HUES6 (cell line): ENCODE data around the gene CA5B.
A peak's percentile ranks its signal among the peaks of the same experiment; 100 is the strongest.
"Not testable (repeated sequence)": the region's sequence is repeated elsewhere in the genome, so short reads cannot be mapped to it uniquely, and the experiment has no call there.

ENCODE experiments used
- H3K27ac ChIP-seq: 2 replicates; pipeline ENCODE4 v1.7.0; 2013; ENCODE audit warnings: low read depth, mild to moderate bottlenecking, low read length, inconsistent platforms
- H3K27me3 ChIP-seq: 2 replicates; pipeline ENCODE4 v1.6.1; 2013; ENCODE audit warnings: low read length; ENCODE audit not compliant: control insufficient read depth, insufficient read depth
- H3K36me3 ChIP-seq: 2 replicates; pipeline ENCODE4 v1.6.1; 2013; ENCODE audit warnings: low read length; ENCODE audit not compliant: control insufficient read depth, insufficient read depth
- H3K4me1 ChIP-seq: 2 replicates; pipeline ENCODE4 v1.6.1; 2013; ENCODE audit warnings: low read length; ENCODE audit not compliant: control insufficient read depth, insufficient read depth
- H3K4me3 ChIP-seq: 2 replicates; pipeline ENCODE4 v1.5.1; 2013; ENCODE audit warnings: low read depth, low read length
- H3K9ac ChIP-seq: one replicate; pipeline ENCODE4 v1.6.1; 2013; ENCODE audit warnings: mild to moderate bottlenecking, low read length
- H3K9me3 ChIP-seq: 2 replicates; pipeline ENCODE4 v1.6.1; 2013; ENCODE audit warnings: low read depth, low read length; ENCODE audit not compliant: control insufficient read depth, insufficient read depth

Gene CA5B

DNA sequence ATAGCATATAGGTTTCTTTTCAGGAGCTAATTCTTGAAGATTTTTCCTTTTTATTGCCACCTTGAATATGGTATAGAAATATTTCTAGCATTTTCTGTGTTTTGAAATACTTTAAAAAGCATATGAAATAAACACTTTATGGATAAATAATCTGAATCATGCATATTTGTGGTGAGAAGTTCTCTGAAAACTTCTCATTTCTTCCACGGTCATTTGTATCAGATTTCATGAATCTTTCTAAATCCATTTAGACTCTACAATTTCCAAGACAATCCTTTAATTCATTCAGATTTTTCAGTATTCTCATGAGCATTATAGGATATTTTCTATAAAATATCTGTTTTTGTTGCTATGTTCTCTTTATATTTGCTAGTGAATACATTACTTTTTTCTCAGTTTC, 16.2 kb upstream of the CA5B start:
- Histone ChIP-seq H3K9me3 (no peaks in the 10 kb centered on the region), H3K27ac (no peak overlapping the region), H3K4me1 (peaks cover 15% of the 10 kb centered on the region), H3K27me3 (no peaks in the 10 kb centered on the region; the same call in 1 of the 2 replicates), H3K4me3 (no peak overlapping the region), H3K9ac (no peak overlapping the region), H3K36me3 (no peaks in the 10 kb centered on the region)

DNA sequence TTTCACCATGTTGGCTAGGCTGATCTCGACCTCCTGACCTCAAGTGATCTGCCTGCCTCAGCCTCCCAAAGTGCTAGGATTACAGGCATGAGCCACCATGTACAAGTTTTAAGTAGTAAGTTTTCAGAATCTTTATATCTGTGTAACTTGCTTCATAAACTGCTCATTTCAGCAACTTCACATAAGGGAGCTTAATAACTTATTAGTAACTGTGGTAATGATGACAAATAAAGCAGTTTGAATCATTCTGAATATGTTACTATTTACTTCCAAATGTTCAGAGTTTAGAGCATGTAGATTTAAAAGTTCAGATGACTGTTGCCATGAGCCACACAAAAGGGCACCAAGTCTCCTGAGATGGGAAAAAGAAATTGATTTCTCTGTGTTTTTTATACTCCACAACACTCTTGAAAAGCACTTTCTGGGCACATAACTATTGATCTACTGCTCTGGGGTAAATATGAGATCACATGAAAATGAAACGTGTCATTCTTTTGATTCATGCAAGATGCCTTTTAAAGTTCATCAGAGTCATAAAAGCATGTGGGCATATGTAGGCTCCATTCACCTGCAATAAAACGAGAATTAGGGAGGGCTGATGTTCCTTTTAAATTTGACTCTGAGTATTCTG, 14.1 kb upstream of the CA5B start:
- peaks cover 6% of the 10 kb centered on the region for H3K4me1 ChIP-seq
- no peak overlapping the region for H3K27ac ChIP-seq
- no peak overlapping the region for H3K4me3 ChIP-seq
- H3K9me3 ChIP-seq = no peaks in the 10 kb centered on the region; the same call in 1 of the 2 replicates
- H3K9ac ChIP-seq = no peak overlapping the region
- H3K27me3 ChIP-seq = no peaks in the 10 kb centered on the region
- no peaks in the 10 kb centered on the region for H3K36me3 ChIP-seq

DNA sequence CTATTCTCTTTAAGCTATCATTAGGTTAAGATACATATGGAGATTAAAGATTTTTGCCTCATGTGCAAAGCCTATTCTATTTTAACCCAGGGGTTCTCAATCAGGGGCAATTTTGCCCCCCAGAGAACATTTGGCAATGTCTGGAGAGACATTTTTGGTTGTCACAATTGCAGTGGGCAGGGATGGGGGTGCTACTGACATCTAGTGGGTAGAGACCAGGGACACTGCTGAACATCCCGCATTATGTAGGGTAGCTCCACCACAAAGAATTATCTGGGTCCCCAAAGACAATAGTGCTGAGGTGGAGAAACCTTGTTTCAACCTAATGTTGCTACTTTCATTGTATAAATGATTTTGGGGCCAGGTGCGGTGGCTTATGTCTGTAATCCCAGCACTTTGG, 13.2 kb upstream of the CA5B start:
- H3K27ac ChIP-seq = no peak overlapping the region
- no peaks in the 10 kb centered on the region; the same call in 1 of the 2 replicates for H3K9me3 ChIP-seq
- no peaks in the 10 kb centered on the region for H3K4me1 ChIP-seq
- no peak overlapping the region for H3K4me3 ChIP-seq
- no peaks in the 10 kb centered on the region for H3K36me3 ChIP-seq
- H3K9ac ChIP-seq = no peak overlapping the region
- H3K27me3 ChIP-seq = no peaks in the 10 kb centered on the region

DNA sequence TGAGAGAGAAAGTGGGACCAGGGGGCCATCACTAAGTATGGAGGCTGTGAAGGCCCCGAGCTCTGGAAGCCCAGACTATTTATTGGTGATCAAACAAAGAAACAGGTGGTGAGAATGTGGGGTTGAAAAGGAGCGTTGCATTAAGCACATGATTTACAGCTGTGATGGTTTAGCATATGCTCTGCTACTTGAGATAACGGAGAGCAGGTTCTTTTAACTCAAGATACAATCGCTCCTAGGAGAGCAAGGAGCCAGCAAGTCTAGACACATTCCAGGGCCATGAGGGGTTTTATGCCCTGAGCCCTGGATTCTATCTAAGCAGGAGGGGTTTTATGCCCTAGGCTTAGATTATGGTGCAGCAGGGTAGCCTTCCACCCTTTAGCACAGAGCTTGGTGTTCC, 6.7 kb upstream of the CA5B start:
- H3K9me3 ChIP-seq, H3K9ac ChIP-seq, H3K27ac ChIP-seq, H3K36me3 ChIP-seq, H3K4me1 ChIP-seq, H3K4me3 ChIP-seq, H3K27me3 ChIP-seq: not testable (repeated sequence)

DNA sequence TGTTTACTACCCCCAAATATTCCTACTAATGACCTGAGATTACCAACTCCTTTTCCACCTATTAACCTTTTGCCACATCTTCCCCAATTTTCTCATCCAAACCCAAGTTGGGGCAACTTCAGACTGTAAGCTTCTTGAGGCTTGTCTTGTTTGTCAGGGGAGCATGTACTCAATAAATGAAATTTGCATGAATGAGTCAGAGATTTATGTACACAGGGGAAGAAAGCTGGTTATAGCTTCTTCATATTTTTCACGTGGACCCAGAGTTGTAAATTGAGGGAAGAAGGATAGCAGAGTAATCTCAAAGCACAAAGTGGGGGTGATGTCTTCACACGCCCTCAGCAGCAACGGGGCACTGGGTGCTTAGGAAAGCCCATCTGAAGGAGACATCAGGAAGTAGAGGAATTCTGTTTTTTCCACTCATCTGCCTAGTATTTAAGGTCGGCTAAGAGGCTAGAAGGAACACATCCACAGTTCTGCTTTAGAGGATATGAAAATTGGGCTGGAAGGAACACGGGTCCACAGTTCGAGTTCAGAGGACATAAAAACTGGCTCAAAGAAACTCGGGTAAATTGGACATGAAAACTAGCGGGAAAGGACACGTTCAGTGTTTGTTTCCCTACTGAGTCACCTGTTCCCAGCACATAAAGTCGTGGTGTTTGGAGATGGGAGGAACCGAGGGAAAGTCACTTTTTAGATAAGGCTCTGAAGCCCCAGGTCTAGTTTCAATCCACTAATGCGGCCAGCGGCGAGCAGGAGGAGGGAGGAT, 696 bp upstream of the CA5B start:
- Histone ChIP-seq H3K9me3 (no peaks in the 10 kb centered on the region), H3K4me3 (peak overlapping the region; percentile 53), H3K4me1 (peaks cover 17% of the 10 kb centered on the region), H3K27me3 (peaks cover 29% of the 10 kb centered on the region), H3K9ac (no peak overlapping the region), H3K36me3 (no peaks in the 10 kb centered on the region), H3K27ac (no peak overlapping the region)

DNA sequence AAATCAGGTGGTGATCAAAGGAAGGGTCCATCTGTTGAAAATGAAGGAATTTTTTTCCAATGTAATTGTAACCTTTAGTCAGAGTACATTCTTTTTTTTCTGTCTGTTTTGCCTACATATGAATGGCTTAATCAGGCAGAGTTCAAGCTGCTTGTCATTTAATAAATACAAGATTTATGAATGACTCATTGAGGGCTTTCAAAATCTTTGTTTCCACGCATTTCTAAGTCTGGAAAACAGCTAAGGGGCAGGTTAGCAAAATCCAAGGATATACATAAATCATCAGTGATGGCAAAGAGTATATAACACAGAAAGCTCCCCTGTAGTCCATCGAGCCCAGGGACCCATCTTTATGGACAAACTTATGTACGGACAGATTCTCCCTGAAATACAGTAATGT, 1.8 kb downstream of the CA5B start:
- Histone ChIP-seq H3K9me3 (no peaks in the 10 kb centered on the region), H3K4me1 (peaks cover 17% of the 10 kb centered on the region), H3K27me3 (peaks cover 29% of the 10 kb centered on the region), H3K4me3 (no peak overlapping the region), H3K36me3 (no peaks in the 10 kb centered on the region), H3K9ac (no peak overlapping the region), H3K27ac (no peak overlapping the region)

DNA sequence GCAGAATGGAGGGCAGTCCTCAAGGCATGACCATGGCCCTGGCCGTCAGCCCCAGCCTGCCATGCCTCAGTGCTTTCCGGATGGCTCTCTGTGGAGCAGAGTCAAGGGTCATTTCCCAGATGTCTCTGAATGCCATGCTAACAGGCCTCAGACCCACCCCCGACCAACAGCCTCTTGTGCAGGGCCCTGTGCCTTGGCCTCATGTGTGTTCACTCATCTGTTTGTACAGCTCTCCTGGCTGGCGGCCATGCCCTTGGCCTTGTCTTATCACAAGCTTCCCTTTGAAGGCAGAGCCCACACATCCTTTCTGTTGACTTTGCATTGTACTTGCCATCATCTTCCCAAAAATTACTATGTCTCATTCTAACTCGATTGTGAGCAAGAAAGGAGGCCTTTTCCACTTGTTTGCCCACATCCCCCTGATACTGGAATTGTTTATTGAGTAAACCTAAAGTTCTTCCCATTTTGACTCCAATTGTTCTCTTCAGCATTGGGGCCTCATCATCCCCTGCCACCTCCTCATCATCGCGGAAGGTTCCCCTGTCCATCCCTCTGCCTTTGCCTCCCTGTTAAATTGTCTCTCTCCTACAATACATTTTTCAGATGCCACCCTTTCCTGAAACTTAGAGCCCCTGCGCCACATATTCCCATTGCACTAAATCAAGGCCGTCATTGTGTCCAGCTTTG, 6.3 kb downstream of the CA5B start:
- no peak overlapping the region for H3K27ac ChIP-seq
- no peak overlapping the region for H3K9ac ChIP-seq
- H3K36me3 ChIP-seq = no peaks in the 10 kb centered on the region
- no peak overlapping the region for H3K4me3 ChIP-seq
- H3K27me3 ChIP-seq = peaks cover 13% of the 10 kb centered on the region
- H3K4me1 ChIP-seq = peaks cover 22% of the 10 kb centered on the region
- H3K9me3 ChIP-seq = no peaks in the 10 kb centered on the region

DNA sequence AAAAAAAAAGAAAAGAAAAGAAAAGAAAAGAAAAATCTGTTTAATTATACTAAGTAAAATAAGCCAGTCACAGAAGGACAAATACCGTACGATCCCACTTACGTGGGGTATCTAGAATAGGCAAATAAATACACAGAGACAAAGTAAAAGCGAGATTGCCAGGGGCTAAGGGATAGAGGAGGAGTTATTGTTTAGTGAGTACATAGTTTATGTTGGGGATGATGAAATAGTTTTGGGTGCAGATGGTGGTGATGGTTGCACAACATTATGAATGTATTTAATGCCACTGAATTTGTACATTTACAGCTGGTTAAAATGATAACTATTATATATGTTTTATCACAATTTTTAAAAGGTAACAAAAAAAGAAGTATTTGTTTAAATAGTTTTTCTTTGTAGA, 7.1 kb downstream of the CA5B start:
- Histone ChIP-seq H3K4me3 (no peak overlapping the region), H3K9me3 (no peaks in the 10 kb centered on the region), H3K27ac (no peak overlapping the region), H3K36me3 (no peaks in the 10 kb centered on the region), H3K27me3 (peaks cover 4% of the 10 kb centered on the region; the same call in 1 of the 2 replicates), H3K9ac (no peak overlapping the region), H3K4me1 (peaks cover 27% of the 10 kb centered on the region)

DNA sequence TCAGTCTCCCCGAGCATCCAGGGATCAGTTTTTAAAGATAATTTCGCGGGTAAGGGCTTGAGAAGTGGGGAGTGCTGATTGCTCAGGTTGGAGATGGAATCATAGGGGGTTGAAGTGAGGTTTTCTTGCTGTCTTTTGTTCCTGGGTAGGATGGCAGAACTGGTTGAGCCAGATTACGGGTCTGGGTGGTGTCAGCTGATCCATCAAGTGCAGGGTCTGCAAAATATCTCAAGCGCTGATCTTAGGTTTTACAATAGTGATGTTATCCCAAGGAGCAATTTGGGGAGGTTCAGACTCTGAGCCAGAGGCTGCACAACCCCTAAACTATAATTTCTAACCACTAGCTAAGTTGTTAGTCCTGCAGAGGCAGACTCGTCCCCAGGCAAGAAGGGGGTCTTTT, 8.6 kb downstream of the CA5B start:
- H3K27ac ChIP-seq, H3K9me3 ChIP-seq, H3K27me3 ChIP-seq, H3K9ac ChIP-seq, H3K36me3 ChIP-seq, H3K4me3 ChIP-seq: not testable (repeated sequence)
- peaks cover 39% of the 10 kb centered on the region for H3K4me1 ChIP-seq

DNA sequence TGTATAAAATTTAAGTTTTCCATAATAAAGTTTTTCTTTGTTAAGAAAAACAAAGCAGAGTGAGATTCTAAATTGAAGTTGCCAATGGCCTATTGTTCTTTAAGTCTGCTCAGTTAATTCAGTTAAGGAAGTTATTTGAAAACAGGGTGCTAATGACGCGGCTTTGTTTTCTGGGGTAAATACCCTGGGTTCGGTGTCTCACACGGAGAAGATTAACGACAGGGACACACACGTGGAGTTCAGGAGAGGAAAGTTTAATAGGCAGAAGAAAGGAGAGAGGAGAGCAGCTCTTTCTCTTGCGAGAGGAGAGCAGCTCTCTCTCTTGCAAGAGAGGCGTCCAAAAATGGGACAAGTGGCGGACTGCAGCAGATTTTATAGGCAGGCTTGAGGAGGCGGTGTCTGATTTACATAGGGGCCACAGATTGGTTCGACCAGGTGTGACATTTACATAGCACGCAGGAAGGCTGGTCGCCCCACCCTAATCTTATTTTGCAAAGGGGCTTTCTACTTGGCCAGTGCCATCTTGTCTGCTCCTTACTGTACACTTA, 9.6 kb downstream of the CA5B start:
- Histone ChIP-seq H3K4me1 (peaks cover 43% of the 10 kb centered on the region), H3K4me3 (no peak overlapping the region), H3K27ac (no peak overlapping the region), H3K27me3 (no peaks in the 10 kb centered on the region), H3K9me3 (no peaks in the 10 kb centered on the region), H3K36me3 (no peaks in the 10 kb centered on the region), H3K9ac (no peak overlapping the region)

DNA sequence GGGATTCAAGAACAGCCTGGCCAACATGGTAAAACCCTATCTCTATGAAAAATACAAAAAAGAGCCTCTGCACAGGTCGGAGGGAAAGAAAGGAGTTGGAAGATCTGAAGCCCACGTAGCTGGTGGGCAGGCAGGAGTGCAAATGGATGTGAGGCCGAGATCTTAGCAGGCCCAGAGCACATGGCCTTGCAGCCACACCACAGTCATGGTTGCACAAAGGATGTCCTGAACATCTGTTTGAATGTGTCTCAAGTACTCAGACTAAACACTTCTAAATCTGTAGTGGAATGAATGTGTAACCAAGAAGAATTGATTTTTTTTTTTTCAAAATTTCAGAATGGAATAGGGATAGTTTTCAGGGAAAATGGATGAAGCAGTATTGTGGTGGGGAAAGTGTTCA, 10.8 kb downstream of the CA5B start:
- H3K27ac ChIP-seq = no peak overlapping the region
- no peaks in the 10 kb centered on the region for H3K36me3 ChIP-seq
- no peaks in the 10 kb centered on the region for H3K9me3 ChIP-seq
- H3K4me3 ChIP-seq = no peak overlapping the region
- H3K9ac ChIP-seq = no peak overlapping the region
- H3K4me1 ChIP-seq = peaks cover 44% of the 10 kb centered on the region
- no peaks in the 10 kb centered on the region for H3K27me3 ChIP-seq
